ENCODE results near the gene LRIG2. TPM values are rescaled to one million over a fixed set of nuclear protein-coding genes. Genes with fewer than 3 reads are reported as not detected.
A peak's percentile ranks its signal among the peaks of the same experiment; 100 is the strongest.

Gene LRIG2
- total RNA-seq, 1 experiment from 2014 or later, result 6.1 TPM

DNA sequence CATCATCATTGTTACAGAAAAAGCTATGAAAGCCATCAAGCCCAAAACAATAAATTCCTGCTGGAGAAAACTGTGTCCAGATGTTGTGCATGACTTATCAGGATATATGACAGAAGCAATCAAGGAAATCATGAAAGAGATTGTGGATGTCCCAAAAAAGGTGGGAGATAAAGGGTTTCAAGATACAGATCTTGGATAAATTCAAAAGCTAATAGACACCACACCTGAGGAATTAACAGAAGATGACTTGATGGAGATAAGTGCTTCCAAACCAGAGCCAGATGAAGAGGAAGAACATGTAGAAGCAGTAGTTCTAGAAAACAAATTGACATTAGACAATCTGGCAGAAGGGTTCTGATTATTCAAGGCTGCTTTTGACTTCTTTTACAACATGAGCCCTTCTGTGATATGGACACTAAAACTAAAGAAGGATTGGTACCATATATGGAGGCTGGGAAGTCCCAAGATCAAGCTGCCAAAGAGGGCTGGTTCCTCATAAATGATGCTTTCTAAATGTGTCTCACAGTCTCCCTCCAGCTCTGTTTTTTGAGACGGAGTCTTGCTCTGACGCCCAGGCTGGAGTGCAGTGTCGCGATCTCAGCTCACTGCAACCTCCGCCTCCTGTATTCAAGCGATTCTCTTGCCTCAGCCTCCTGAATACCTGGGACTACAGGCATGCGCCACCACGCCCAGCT is 32.1 kb upstream of the LRIG2 start:
- Histone ChIP-seq H3K4me2 (ENCODE audit: low read length) (no peak overlapping the region), H4K20me1 (ENCODE audit: low read length) (no peaks in the 10 kb centered on the region), H3K9me3 (ENCODE audit: low read length) (no peaks in the 10 kb centered on the region), H3K9ac (ENCODE audit: low read length) (no peak overlapping the region), H3K27ac (ENCODE audit: low read length) (no peak overlapping the region), H2AFZ (ENCODE audit: low read length) (no peak overlapping the region), H3F3A (ENCODE audit: low read length, unreplicated experiment) (no peaks in the 10 kb centered on the region), H3K4me3 (ENCODE audit: low read length) (no peak overlapping the region), H3K9me2 (replicated peaks; ENCODE audit: low read length) (no peaks in the 10 kb centered on the region), H3K4me1 (ENCODE audit: insufficient read depth, low read length) (peaks cover 40% of the 10 kb centered on the region), H3K36me3 (ENCODE audit: low read depth, low read length) (no peaks in the 10 kb centered on the region), H3K79me2 (ENCODE audit: low read length) (no peaks in the 10 kb centered on the region), H3K27me3 (ENCODE audit: low read length) (no peaks in the 10 kb centered on the region)
- CTCF ChIA-PET, result no interaction called here
- DNase-seq (no peak), ATAC-seq (no peak)
- POLR2A ChIA-PET (ENCODE audit: unreplicated experiment), result interaction anchor here (0.5 kb wide), 2 partner anchors 125 to 1398 kb away, joined by 3 to 4 read pairs; no protein-coding TSS in a partner anchor
- no TSS peak for BruUV-seq (replicated peaks)
- intact Hi-C loops (cut with micrococcal nuclease), result no loop called here
- TF ChIP-seq EZH2phosphoT487 (IDR thresholded peaks at IDR 0.05; ENCODE audit: borderline replicate concordance, low read length) (no peak), EZH2 (IDR thresholded peaks at IDR 0.05; ENCODE audit: low read length, unreplicated experiment) (no peak)
- TF ChIP-seq, protein P1, sequence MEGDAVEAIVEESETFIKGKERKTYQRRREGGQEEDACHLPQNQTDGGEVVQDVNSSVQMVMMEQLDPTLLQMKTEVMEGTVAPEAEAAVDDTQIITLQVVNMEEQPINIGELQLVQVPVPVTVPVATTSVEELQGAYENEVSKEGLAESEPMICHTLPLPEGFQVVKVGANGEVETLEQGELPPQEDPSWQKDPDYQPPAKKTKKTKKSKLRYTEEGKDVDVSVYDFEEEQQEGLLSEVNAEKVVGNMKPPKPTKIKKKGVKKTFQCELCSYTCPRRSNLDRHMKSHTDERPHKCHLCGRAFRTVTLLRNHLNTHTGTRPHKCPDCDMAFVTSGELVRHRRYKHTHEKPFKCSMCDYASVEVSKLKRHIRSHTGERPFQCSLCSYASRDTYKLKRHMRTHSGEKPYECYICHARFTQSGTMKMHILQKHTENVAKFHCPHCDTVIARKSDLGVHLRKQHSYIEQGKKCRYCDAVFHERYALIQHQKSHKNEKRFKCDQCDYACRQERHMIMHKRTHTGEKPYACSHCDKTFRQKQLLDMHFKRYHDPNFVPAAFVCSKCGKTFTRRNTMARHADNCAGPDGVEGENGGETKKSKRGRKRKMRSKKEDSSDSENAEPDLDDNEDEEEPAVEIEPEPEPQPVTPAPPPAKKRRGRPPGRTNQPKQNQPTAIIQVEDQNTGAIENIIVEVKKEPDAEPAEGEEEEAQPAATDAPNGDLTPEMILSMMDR (conservative IDR thresholded peaks at IDR 0.05; ENCODE audit: low read depth, low read length), result no peak

DNA sequence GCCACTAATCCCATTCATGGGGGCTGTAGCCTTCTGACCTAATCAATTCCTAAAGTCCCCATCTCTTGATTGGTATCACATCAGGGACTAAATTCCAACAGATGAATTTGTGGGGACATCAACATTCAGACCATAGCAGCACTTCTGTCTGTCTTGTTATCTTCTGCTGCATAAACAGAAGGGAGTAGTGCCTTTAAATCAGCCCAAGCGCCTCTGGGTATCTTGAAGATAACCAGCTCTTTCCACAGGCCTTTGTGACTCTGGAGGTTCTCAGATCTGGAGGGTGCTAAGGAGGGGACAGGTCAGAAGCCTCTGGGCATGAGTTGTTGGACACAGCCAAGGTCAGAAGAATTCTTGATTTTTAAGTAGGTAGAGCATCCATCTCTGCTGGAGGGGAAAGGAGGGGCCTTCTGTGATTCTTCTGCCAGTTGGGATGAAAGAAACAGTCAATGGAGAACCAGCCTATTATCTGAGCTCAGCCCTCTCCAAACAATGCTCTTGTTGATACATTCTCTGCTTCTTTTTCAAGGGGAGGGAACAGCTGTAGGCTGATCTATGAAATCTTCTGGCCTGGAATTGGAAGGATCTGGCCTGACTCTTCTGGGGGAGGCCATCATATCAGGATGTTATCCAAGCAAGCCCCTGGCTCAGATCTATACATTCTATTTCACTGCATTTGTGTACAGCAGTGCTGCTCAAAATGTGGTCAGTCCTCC is 31.3 kb upstream of the LRIG2 start:
- Histone ChIP-seq H3K36me3 (ENCODE audit: low read depth, low read length) (no peaks in the 10 kb centered on the region), H3K4me1 (ENCODE audit: insufficient read depth, low read length) (peaks cover 33% of the 10 kb centered on the region), H3F3A (ENCODE audit: low read length, unreplicated experiment) (no peaks in the 10 kb centered on the region), H3K4me2 (ENCODE audit: low read length) (peak overlapping the region; percentile 65), H3K9ac (ENCODE audit: low read length) (no peak overlapping the region), H3K9me3 (ENCODE audit: low read length) (no peaks in the 10 kb centered on the region), H4K20me1 (ENCODE audit: low read length) (no peaks in the 10 kb centered on the region), H3K27me3 (ENCODE audit: low read length) (no peaks in the 10 kb centered on the region), H3K9me2 (replicated peaks; ENCODE audit: low read length) (no peaks in the 10 kb centered on the region), H3K27ac (ENCODE audit: low read length) (peak overlapping the region; percentile 66), H2AFZ (ENCODE audit: low read length) (0 out of 2 replicates have a peak overlapping the region, but pooled peaks have one; percentile 66), H3K4me3 (ENCODE audit: low read length) (no peak overlapping the region; the same call in 1 of the 2 replicates), H3K79me2 (ENCODE audit: low read length) (no peaks in the 10 kb centered on the region)
- ATAC-seq (peak; percentile 2; the same call in 1 of the 2 replicates), DNase-seq (no peak)
- TF ChIP-seq EZH2 (IDR thresholded peaks at IDR 0.05; ENCODE audit: low read length, unreplicated experiment), result no peak
- TF ChIP-seq, protein P1 (conservative IDR thresholded peaks at IDR 0.05; ENCODE audit: low read depth, low read length), result no peak
- no peak for TF ChIP-seq EZH2phosphoT487 (IDR thresholded peaks at IDR 0.05; ENCODE audit: borderline replicate concordance, low read length)
- ChIA-PET CTCF (interaction anchor here (0.6 to 1.8 kb wide), 12 partner anchors 20 to 327 kb away, joined by 3 to 25 read pairs (median 4); partner anchors contain the start of genes LRIG2, PPM1J and SLC16A1), POLR2A (ENCODE audit: unreplicated experiment) (interaction anchor here (0.5 to 0.9 kb wide), 4 partner anchors 86 to 164 kb away, joined by 3 to 6 read pairs (median 4); partner anchors contain the start of gene SLC16A1)
- no TSS peak for BruUV-seq (replicated peaks)
- intact Hi-C loops (cut with micrococcal nuclease), result loop anchor here (1.0 to 2.0 kb wide), 5 partner anchors 31 to 325 kb away; partner anchors contain the start of gene LRIG2

All from PC-3 (cell line).